GM21576 (cell line): ENCODE data around the gene BORCS6.
A peak's percentile ranks its signal among the peaks of the same experiment; 100 is the strongest.
"Not testable (repeated sequence)": the region's sequence is repeated elsewhere in the genome, so short reads cannot be mapped to it uniquely, and the experiment has no call there.

Source experiments
- ATAC-seq: cut with Tn5 transposase; IDR thresholded peaks from one replicate; pipeline ENCODE4 v1.9.1; 2021; ENCODE audit warnings: mild to moderate bottlenecking, moderate library complexity; ENCODE audit not compliant: unreplicated experiment

BORCS6 gene

GRCh38 chr17:8175795-8176196 lies 14.2 kb downstream of the BORCS6 start:
- ATAC-seq = peak; percentile 3

DNA sequence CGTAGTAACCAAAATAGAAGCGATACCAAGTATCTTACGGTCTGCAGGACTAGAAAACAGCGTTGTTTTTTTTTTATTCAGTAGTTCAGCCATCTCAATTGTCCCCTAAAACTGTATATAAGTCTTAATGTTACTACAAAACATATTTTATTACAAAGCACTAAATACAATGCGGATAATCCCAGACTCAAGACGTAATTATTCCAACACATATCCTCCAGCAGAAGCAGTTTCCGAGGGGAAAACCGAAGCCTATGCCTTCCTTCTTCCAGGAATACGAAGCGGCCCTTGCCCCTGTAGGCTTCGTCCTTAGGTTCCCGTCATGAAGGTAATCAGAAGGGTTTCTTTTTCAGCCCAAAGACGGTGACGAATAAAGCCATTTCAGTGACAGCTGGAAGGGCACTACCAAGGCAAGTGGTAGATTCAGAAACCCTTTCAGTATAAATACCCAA lies 16.1 kb downstream of the BORCS6 start:
- no peak for ATAC-seq

DNA sequence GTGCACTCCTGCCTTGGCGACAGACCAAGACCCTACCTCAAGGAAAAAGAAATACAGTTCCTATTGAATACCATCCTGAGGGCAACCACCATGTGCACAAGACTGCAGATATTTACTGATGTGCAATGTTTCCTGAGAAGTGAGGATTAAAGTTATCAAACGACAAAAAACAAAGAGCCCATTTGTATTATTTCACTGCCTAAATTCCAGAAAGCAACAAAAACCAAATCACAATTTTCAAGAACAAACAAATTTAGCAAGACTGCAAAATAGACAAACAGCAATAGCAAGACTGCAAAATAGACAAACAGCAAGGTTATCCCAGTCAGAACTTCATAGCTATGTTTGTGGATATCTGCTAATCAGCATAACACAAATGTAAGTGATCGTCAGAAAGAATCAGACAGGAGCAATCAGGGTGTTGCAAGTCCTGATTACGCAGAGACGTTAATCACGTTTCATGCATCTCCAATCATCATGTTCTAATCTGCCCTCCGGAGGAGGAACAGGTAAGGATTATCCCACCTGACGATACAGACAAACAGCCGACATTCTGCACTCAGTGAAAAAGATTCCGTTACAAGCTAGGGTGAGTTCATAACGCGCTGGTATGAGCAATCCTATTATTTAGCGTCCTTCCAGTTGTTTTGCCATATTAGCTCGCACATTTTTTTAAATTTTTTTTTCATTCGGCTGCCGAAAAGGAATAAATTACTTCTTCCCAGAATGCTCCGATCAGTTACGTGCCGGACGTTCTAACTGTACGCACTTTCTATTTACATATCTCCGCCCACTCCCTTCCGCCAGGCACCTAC lies 16.7 kb downstream of the BORCS6 start:
- peak; percentile 67 for ATAC-seq

DNA sequence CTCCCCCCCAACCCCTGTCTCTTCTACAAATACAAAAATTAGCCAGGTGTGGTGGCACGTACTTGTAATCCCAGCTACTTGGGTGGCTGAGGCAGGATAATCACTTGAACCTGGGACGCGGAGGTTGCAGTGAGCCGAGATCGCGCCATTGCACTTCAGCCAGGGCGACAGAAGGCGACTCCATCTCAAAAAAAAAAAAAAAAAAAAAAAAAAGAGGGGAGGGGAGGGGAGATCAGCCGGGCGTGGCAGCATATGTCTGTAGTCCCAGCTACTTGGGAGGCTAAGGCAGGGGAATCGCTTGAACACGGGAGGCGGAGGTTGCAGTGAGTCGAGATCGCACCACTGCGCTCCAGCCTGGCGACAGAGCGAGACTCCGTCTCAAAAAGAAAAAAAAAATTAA lies 19.8 kb downstream of the BORCS6 start:
- not testable (repeated sequence) for ATAC-seq

GRCh38 chr17:8167526-8167925 lies 22.5 kb downstream of the BORCS6 start:
- ATAC-seq = no peak

DNA sequence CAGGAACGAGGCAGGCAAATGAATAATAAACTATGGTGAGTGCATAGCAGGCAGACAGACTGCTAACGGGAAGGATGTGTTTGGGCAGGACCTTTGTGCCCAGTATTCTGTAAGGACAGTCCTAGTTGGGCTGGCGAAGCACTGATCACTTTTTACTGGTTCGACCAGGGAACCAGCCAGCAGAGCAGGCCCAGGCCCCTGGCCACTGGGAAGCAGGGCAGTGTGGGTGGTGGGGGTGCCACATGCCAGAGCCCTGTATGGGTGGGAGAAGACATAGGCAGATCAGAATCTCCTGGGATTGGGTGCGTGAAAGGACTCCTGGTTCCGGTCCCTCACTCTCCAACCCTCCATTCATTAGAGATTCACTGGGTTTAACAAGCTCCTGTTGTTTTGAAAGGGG lies 23.2 kb downstream of the BORCS6 start:
- ATAC-seq = no peak

DNA sequence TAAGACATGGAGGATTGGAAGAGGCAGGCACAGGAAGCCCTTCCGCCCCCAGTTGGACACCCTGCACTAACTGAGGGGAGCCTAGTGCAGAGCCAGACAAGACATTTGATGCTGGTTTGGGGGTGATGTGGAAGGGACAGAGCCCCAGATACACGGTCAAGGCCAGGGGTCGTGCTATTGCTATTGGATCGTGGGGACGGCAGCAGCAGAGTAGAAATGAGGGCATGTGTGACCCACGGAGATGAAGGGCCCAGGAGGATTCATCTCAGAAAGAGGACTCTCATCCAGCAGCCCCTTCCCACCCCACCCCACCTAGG lies 25.2 kb downstream of the BORCS6 start:
- ATAC-seq = no peak

DNA sequence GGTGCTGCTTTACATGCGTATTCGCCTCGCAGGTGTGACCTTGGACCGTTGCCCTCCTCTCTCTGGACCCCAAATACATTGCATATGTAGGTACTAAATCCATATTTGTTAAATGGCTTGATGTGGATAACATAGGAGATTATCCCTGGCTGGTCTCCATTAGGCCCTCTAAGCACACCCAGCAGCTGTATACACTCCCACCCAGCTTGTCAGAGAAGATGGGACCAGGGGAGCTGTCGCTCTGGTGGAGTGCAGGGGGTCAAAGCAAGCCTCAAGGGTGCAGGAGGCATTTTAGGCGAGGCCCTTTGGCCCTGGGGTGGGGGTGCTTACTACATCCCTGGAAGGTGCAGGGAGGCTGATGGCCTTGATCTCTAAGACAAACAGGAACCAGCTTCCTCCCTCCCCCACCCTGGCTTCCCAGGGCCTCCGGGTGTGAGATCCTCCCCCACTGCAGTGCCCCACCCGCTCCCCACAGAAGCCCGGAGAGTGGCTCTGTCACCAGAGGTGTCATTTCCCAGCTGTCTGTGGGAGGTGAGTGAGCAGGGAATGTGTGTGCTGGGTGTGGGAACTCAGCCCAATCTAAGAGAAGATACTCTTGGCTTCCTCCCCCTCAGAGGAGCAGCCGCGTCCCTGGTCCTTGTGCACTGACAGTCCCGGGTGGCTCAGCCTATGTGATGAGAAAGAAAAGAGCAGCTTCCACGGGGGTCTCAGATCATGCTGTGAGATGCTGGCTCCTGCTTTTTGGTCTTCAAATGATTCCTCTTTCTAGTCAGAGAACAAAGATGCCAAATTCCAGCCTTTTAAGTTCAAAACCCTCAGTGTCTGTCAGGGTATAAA lies 25.8 kb downstream of the BORCS6 start:
- no peak for ATAC-seq

DNA sequence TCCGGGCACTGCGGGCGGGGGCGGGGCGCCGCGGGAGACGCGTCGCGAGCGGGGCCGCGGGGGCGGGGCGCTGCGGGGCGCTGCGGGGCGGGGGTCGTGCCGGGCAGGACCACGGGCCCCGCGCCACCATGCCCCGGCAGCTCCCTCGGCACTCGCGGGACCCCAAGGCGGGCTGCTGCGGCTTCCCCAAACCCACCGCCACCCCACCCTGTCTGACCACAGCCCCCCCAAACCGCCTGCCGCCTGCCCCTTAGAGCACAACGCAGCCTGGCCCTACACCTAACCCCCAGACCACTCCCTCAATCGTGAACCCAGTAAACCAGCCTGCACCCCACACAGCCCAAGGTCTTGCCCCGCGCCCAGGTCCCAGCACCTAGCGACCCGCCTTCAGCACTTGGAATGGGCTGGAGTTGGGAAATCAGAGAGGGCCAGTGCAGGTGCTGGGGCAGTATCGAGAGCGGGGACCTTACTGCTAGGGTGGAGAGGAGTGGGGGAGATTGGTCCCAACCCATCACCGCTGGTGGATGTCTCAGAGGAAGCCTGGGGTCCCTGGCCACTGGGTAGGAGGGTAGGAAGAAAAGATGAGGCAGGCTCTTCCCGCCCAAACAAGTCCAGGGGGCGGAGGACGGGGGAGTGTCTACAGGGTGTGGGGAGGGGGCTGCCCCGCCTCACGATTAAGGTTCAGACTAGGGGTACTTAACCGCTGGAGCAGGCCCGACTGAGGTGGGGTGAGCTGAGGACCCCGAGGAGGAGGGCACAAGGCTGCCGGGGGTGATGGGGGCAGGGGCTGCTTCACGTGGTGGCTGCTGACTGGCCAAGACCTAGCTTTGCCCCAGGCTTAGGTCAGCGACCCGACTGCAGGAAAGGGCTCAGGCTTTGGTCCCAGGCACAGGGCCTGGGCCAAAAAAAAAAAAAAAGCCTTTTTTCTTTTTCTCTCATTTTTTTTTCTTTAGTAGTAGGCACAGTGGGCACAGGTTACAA lies 26.7 kb downstream of the BORCS6 start:
- no peak for ATAC-seq

DNA sequence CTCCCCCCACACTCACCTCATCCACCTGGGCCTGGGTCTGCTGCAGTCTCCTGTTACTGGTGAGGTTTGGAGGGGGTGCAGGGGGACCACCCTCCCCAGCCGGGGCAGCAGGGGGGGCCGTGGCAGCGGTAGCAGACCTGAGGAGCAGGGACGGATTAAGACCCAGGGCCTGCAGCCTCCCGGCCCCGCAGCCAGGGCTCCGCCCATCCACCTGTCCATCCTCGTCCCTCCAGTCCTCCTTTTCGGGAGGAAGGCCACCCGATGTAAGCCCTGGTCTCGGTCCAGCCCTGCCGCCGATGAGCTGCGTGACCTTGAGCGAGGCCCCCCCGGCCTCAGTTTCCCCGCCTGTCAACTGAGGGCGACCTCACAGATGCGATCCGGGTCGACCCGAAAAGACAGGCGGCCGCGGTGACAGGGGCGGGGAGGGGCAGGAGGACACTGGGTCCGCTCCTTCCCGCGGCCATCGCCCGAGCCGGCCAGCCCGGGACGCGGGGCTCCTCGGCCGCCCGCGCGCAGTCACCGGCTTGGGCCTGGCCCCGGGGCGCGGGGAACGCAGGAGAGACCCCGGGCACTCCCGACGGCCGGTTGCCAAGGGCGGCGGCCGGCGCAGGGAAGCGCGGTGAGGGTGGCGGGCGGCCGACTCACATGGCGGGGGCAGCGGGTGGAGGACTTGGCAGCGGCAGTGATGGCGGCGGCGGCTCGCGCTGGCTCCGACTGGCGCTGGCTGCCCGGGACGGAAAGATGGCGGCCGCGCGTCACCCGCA lies 27.6 kb downstream of the BORCS6 start, which contains the start of gene VAMP2:
TSS of gene VAMP2 (minus strand) at position 716 of the 764 bp plus-strand sequence. CDS start at position 647, 69 bp downstream.
- no peak for ATAC-seq

DNA sequence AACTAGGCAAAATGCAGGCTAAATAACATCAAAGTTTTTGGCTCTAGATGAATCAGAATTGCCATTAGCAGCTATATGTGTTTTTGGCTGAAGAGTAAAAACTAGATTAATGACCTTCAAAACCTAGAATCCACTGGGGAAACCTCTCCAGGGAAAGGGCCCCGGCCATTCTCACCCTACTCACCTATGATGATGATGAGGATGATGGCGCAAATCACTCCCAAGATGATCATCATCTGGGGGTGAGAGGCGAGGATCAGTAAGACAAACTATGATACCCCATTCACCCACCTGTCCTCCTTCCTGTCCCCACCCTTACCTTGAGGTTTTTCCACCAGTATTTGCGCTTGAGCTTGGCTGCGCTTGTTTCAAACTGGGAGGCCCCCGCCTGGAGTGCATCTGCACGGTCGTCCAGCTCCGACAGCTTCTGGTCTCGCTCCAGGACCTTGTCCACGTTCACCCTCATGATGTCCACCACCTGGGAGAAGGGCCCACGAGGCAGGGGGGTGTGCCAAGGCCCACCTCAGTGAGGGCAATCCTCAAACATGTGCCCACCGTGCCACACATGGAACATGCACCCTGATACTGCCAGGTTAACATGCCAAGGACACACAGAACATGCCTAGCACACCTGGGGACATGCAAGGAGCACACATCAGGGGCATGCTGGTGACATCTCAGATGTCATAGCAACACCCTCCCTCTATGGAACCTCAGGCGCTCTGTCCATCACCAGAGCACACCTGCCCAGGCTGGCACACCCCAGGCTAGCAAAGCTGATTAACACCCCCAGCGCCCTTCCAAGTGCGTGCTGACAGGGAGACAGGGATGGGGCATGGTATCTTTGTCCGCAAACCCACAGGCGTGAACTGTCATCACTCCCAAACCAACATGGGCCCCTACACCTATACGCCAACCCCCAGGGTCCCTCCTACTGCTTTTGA lies 28.4 kb downstream of the BORCS6 start:
- ATAC-seq = no peak

- no peak for ATAC-seq
Observed at GRCh38 chr17:8160741-8161221, 29.2 kb downstream of the BORCS6 start.

GRCh38 chr17:8160224-8160577 lies 29.8 kb downstream of the BORCS6 start:
- no peak for ATAC-seq

DNA sequence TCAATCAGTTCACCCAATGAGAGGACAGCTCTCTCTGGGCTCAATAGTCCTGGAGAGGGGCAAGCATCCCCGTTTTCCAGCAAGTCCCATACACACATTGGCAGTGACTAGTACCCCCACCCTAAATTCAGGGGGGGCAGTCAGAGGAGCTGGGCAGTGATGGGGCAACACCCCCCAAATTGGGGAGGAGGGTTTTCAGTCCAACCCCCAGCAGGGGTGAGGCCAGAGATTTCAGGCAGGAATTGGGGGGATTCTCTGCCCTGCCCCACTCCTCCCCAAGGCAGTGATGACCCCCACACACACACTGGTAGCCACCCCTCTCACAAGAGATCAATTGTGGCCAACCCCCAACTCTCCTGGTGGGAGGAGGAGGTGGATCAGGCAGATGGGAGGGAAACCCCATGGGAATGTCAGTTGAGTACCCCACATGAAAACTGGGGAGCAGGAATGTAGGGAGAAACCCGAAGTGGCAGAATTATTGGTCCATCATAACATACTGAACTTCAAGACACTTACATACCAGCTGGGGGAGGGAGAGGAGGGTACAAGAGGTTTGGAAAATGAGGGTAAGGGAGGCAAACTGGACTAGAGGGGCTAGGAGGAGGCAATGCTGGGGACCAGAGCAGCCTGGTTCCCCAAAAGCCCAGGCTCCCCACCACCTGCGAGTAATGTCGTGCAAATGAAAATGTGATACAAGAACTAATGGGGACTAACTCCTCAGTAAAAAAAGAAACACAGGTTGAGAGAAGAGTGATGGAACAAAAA lies 30.3 kb downstream of the BORCS6 start:
- ATAC-seq = no peak

DNA sequence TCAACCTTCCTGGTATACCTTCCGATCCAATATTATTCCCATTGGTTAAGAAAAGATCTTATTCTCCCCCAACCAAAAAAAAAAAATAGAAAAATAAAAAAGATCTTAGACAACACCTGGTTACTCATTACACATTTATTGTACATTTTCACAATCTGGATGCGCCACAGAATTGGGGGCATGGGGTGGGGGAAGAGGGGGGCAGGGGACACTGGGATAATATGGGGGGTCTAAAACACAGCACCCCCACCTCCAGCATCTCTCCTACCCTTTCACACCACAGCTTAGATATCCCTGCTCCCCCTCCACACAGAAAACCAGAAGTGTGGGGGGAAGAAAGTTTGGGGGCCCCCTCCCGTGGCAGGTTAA lies 31.0 kb downstream of the BORCS6 start:
- no peak for ATAC-seq

DNA sequence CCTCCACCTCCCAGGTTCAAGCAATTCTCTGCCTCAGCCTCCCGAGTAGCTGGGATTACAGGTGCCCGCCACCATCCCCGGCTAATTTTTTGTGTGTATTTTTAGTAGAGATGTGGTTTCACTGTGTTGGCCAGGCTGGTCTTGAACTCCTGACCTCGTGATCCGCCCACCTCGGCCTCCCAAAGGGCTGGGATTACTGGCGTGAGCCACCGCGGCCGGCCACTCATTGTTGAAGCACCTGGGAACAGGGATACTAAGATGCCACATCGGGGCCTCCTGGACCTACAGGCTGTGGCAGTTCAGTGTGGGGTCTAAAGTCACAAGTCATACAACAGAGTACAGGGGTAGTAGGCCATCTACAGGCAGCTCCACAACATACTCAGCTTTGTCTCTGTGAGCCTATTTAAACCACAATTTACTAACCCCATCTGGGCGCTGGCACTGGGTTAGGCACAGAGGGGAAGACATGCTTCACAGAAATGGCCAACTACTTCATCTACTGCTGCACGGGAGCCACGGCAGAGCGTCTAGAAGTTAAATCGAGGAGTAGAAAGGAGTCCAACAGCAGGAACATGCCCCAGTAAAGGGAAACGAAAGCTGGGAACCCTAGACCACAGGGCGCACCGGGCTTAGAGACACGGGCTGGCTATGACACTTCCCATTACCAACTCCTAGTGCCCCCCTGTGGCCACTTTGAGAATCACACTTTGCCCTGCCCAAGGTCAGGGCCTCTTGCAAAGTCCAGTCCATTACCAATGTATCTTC lies 31.5 kb downstream of the BORCS6 start:
- no peak for ATAC-seq

DNA sequence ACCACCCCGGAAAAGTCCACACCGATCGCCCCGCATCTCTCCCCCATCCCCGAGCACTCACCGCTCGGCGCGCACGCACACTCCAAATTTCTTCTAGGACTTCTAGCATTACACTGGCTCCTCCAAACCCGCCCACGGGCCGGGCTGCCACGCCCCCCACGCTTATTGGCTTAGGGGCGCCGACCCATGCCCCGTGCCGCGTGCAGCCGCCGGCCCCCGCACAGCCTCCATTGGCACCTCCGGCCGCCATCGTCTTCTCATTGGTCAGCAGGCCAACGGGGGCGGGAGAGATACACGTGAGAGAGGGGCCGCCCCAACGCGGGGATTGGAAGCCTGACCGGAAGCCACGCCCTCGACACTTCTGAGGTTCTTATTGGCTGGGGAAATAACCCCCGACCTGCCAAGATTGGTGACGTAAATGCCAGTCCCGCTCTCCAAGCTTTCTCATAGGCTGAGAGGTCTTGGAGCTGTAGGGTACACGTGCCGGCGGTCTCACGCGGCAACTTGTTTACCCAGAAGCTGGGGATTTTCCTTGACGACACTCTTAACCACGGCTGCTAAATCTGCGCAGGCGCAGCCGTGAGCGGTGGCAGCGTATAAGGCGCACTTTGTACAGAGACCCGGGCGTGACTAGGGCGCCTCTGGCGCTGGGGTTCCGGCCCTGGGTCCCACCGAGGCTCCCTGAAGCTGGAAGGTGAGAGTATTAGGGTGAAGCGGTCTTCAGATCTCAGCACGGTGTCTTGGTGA lies 33.6 kb downstream of the BORCS6 start:
- peak; percentile 74 for ATAC-seq
